ENCODE results near the gene MATN1.

The MATN1 gene

GRCh38 chr1:30715216-30715615 lies 8.2 kb downstream of the MATN1 start:
- no peak for TF ChIP-seq OSR1 (CRISPR knock-in tag; IDR thresholded peaks at IDR 0.05)
- no peak for TF ChIP-seq ISL1 (CRISPR knock-in tag; IDR thresholded peaks at IDR 0.05)
- no peak for TF ChIP-seq ZFP30 (CRISPR knock-in tag; IDR thresholded peaks at IDR 0.05)
- TF ChIP-seq ZNF8 (CRISPR knock-in tag; IDR thresholded peaks at IDR 0.05): no peak
- TF ChIP-seq RARB (CRISPR knock-in tag; IDR thresholded peaks at IDR 0.05): no peak
- TF ChIP-seq, protein P1, sequence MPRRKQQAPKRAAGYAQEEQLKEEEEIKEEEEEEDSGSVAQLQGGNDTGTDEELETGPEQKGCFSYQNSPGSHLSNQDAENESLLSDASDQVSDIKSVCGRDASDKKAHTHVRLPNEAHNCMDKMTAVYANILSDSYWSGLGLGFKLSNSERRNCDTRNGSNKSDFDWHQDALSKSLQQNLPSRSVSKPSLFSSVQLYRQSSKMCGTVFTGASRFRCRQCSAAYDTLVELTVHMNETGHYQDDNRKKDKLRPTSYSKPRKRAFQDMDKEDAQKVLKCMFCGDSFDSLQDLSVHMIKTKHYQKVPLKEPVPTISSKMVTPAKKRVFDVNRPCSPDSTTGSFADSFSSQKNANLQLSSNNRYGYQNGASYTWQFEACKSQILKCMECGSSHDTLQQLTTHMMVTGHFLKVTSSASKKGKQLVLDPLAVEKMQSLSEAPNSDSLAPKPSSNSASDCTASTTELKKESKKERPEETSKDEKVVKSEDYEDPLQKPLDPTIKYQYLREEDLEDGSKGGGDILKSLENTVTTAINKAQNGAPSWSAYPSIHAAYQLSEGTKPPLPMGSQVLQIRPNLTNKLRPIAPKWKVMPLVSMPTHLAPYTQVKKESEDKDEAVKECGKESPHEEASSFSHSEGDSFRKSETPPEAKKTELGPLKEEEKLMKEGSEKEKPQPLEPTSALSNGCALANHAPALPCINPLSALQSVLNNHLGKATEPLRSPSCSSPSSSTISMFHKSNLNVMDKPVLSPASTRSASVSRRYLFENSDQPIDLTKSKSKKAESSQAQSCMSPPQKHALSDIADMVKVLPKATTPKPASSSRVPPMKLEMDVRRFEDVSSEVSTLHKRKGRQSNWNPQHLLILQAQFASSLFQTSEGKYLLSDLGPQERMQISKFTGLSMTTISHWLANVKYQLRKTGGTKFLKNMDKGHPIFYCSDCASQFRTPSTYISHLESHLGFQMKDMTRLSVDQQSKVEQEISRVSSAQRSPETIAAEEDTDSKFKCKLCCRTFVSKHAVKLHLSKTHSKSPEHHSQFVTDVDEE (CRISPR knock-in tag; IDR thresholded peaks at IDR 0.05): no peak
- TF ChIP-seq ARNTL (CRISPR knock-in tag; IDR thresholded peaks at IDR 0.05; ENCODE audit: borderline replicate concordance, low read depth): no peak
- no peak for TF ChIP-seq POU6F1 (CRISPR knock-in tag; IDR thresholded peaks at IDR 0.05; ENCODE audit: borderline replicate concordance, low read depth)
- TF ChIP-seq ZFP3 (CRISPR knock-in tag; IDR thresholded peaks at IDR 0.05): no peak
- TF ChIP-seq PPARA (CRISPR knock-in tag; IDR thresholded peaks at IDR 0.05; ENCODE audit: borderline replicate concordance): no peak
- TF ChIP-seq ZNF565 (CRISPR knock-in tag; conservative IDR thresholded peaks at IDR 0.05; ENCODE audit: low read depth): no peak
- no peak for TF ChIP-seq BACH2 (CRISPR knock-in tag; IDR thresholded peaks at IDR 0.05; ENCODE audit: borderline replicate concordance)
- no peak for TF ChIP-seq ESRRG (CRISPR knock-in tag; IDR thresholded peaks at IDR 0.05)
- no peak for TF ChIP-seq CSDC2 (CRISPR knock-in tag; IDR thresholded peaks at IDR 0.05)
- no peak for TF ChIP-seq PATZ1 (CRISPR knock-in tag; IDR thresholded peaks at IDR 0.05; ENCODE audit: borderline replicate concordance)
- TF ChIP-seq CSRNP3 (CRISPR knock-in tag; IDR thresholded peaks at IDR 0.05): no peak
- no peak for TF ChIP-seq ZC3H10 (CRISPR knock-in tag; IDR thresholded peaks at IDR 0.05)
- ATAC-seq: no peak

- no peak for TF ChIP-seq TOX (CRISPR knock-in tag; IDR thresholded peaks at IDR 0.05; ENCODE audit: borderline replicate concordance)
- TF ChIP-seq CREB5 (CRISPR knock-in tag; IDR thresholded peaks at IDR 0.05; ENCODE audit: low read depth): no peak
- no peak for TF ChIP-seq ZNF70 (CRISPR knock-in tag; IDR thresholded peaks at IDR 0.05)
- no peak for TF ChIP-seq TCF4 (CRISPR knock-in tag; IDR thresholded peaks at IDR 0.05; ENCODE audit: borderline replicate concordance)
- TF ChIP-seq CSDC2 (CRISPR knock-in tag; IDR thresholded peaks at IDR 0.05): no peak
- TF ChIP-seq POU6F1 (CRISPR knock-in tag; IDR thresholded peaks at IDR 0.05; ENCODE audit: borderline replicate concordance, low read depth): no peak
- TF ChIP-seq ZNF8 (CRISPR knock-in tag; IDR thresholded peaks at IDR 0.05): no peak
- TF ChIP-seq ESRRG (CRISPR knock-in tag; IDR thresholded peaks at IDR 0.05): no peak
- no peak for TF ChIP-seq ZFP3 (CRISPR knock-in tag; IDR thresholded peaks at IDR 0.05)
- TF ChIP-seq, protein P1 (CRISPR knock-in tag; IDR thresholded peaks at IDR 0.05): no peak
- TF ChIP-seq RARB (CRISPR knock-in tag; IDR thresholded peaks at IDR 0.05): no peak
- no peak for TF ChIP-seq GLIS3 (CRISPR knock-in tag; IDR thresholded peaks at IDR 0.05)
- no peak for TF ChIP-seq BACH2 (CRISPR knock-in tag; IDR thresholded peaks at IDR 0.05; ENCODE audit: borderline replicate concordance)
- no peak for ATAC-seq
These were observed 8.8 kb downstream of the MATN1 start for GRCh38 chr1:30714536-30715090.

Data from SK-N-SH treated with all-trans-retinoic acid at 6 μM for 48 hours (cell line).